IMR-90 (cell line): ENCODE measurements around the gene HRH1. TPM values are rescaled to one million over a fixed set of nuclear protein-coding genes. Genes with fewer than 3 reads are reported as not detected.

Experiments used
- ATAC-seq: fragments of 200-7000 bp; cut with Tn5 transposase; 2 replicates; pipeline ENCODE4 v1.9.1; 2020; ENCODE audit warnings: low read depth, mild to moderate bottlenecking, moderate library complexity
- BruUV-seq: library from RNA; stranded (reverse); fragments of 400-500 nt; replicated peaks from 2 replicates; lab custom pipeline; 2021; lab: Mats Ljungman, UMichigan
- CTCF ChIA-PET: fragments of 300-600 bp; formaldehyde crosslinking; extraction: SDS; loops from one replicate; lab custom pipeline; 2021; ENCODE audit warnings: antibody characterized with exemption; lab: Yijun Ruan, JAX
- POLR2A ChIA-PET: fragments of 300-600 bp; sonication (Branson Sonifier 250); formaldehyde crosslinking; loops from one replicate; lab custom pipeline; 2022; ENCODE audit warnings: antibody characterized with exemption; ENCODE audit not compliant: unreplicated experiment; lab: Charles Lee
- DNase-seq: peaks from one replicate; pipeline ENCODE4 v3.0.0; 2013
- H2AFZ ChIP-seq: replicated peaks from 2 replicates; pipeline ENCODE3; 2013; ENCODE audit warnings: low read length, mild to moderate bottlenecking; ENCODE audit not compliant: poor library complexity
- H2AK5ac ChIP-seq: 2 replicates; pipeline ENCODE4 v1.6.1; 2013; ENCODE audit warnings: low read depth, low read length, inconsistent platforms
- H2AK9ac ChIP-seq: replicated peaks from 2 replicates; pipeline ENCODE3; 2013; ENCODE audit warnings: mild to moderate bottlenecking, low read depth, low read length, moderate library complexity; ENCODE audit not compliant: poor library complexity
- H2BK120ac ChIP-seq: 2 replicates; pipeline ENCODE4 v1.6.1; 2013; ENCODE audit warnings: low read depth, low read length, inconsistent platforms
- H2BK15ac ChIP-seq: 3 replicates; pipeline ENCODE4 v1.6.1; 2013; ENCODE audit warnings: low read depth, low read length, inconsistent platforms
- H2BK20ac ChIP-seq: 2 replicates; pipeline ENCODE4 v1.6.1; 2013; ENCODE audit warnings: low read depth, mild to moderate bottlenecking, inconsistent platforms, low read length, moderate library complexity
- H2BK5ac ChIP-seq: 2 replicates; pipeline ENCODE4 v1.6.1; 2013; ENCODE audit warnings: mild to moderate bottlenecking, low read depth, low read length, inconsistent platforms; ENCODE audit not compliant: poor library complexity, severe bottlenecking
- H3K14ac ChIP-seq: replicated peaks from 2 replicates; pipeline ENCODE4 v1.6.1; 2013; ENCODE audit warnings: low read depth, low read length, inconsistent platforms
- H3K18ac ChIP-seq: 2 replicates; pipeline ENCODE4 v1.6.1; 2013; ENCODE audit warnings: low read depth, low read length, control low read depth
- H3K23ac ChIP-seq: 2 replicates; pipeline ENCODE4 v1.6.1; 2013; ENCODE audit warnings: low read depth, low read length, inconsistent platforms
- H3K27ac ChIP-seq: 2 replicates; pipeline ENCODE4 v1.5.1; 2013; ENCODE audit warnings: mild to moderate bottlenecking, control low read depth, low read length; ENCODE audit not compliant: insufficient read depth
- H3K27me3 ChIP-seq: 2 replicates; pipeline ENCODE4 v1.6.1; 2013; ENCODE audit warnings: low read length; ENCODE audit not compliant: control insufficient read depth, insufficient read depth
- H3K36me3 ChIP-seq: 2 replicates; pipeline ENCODE4 v1.6.1; 2013; ENCODE audit warnings: low read length, mixed read lengths; ENCODE audit not compliant: control insufficient read depth, insufficient read depth
- H3K4ac ChIP-seq: 2 replicates; pipeline ENCODE4 v1.6.1; 2013; ENCODE audit warnings: low read depth, low read length, inconsistent platforms
- H3K4me1 ChIP-seq: 2 replicates; pipeline ENCODE4 v1.6.1; 2013; ENCODE audit warnings: low read length, mixed read lengths; ENCODE audit not compliant: control insufficient read depth, insufficient read depth
- H3K4me2 ChIP-seq: 2 replicates; pipeline ENCODE4 v1.6.1; 2013; ENCODE audit warnings: low read depth, mild to moderate bottlenecking, control low read depth, low read length, moderate library complexity
- H3K4me3 ChIP-seq: 2 replicates; pipeline ENCODE4 v1.5.1; 2013; ENCODE audit warnings: low read depth, mild to moderate bottlenecking, control low read depth, low read length, moderate library complexity; ENCODE audit not compliant: insufficient read depth
- H3K56ac ChIP-seq: 2 replicates; pipeline ENCODE4 v1.6.1; 2013; ENCODE audit warnings: low read length, inconsistent platforms; ENCODE audit not compliant: insufficient read depth; ENCODE audit errors: extremely low read depth
- H3K79me1 ChIP-seq, 2 experiments: 2 replicates each; pipeline ENCODE4 v1.6.1; 2013; ENCODE audit warnings: low read length in 2 of 2, inconsistent platforms in 1 of 2, low read depth in 1 of 2
- H3K9ac ChIP-seq: 2 replicates; pipeline ENCODE4 v1.6.1; 2013; ENCODE audit warnings: low read depth, low read length, control low read depth
- H3K9me1 ChIP-seq: 2 replicates; pipeline ENCODE4 v1.6.1; 2013; ENCODE audit warnings: low read length, inconsistent platforms; ENCODE audit not compliant: insufficient read depth
- H3K9me3 ChIP-seq: 2 replicates; pipeline ENCODE4 v1.6.1; 2013; ENCODE audit warnings: low read length; ENCODE audit not compliant: control insufficient read depth, insufficient read depth
- H4K20me1 ChIP-seq: 2 replicates; pipeline ENCODE4 v1.6.1; 2013; ENCODE audit warnings: low read length, inconsistent platforms; ENCODE audit not compliant: insufficient read depth
- H4K5ac ChIP-seq: 2 replicates; pipeline ENCODE4 v1.6.1; 2013; ENCODE audit warnings: mild to moderate bottlenecking, low read depth, low read length, control low read depth
- H4K8ac ChIP-seq, 2 experiments: 2 replicates each; pipeline ENCODE4 v1.6.1; 2013; ENCODE audit warnings: low read depth in 2 of 2, low read length in 2 of 2, control low read depth in 1 of 2, inconsistent platforms in 1 of 2
- H4K91ac ChIP-seq: 2 replicates; pipeline ENCODE4 v1.6.1; 2013; ENCODE audit warnings: low read depth, low read length, inconsistent platforms; ENCODE audit not compliant: insufficient read depth
- BHLHE40 ChIP-seq: fragments of 150-350 bp; IDR thresholded peaks from 2 replicates; pipeline ENCODE4 v1.6.1; 2016; ENCODE audit warnings: mild to moderate bottlenecking, low read depth, low read length
- CTCF ChIP-seq: conservative IDR thresholded peaks from 2 replicates; pipeline ENCODE4 v1.5.1; 2012; ENCODE audit warnings: mild to moderate bottlenecking, low read depth, low read length, improper control_type of control experiment
- WGBS, 2 experiments: methylation state at CpG; one replicate each; pipeline versions ENCODE4 v1.1.5 to v1.1.7; 2013; ENCODE audit warnings: missing lambda C conversion rate in 2 of 2; ENCODE audit not compliant: insufficient read length in 1 of 2; ENCODE audit errors: extremely low coverage in 2 of 2; 5-methylcytosine and 5-hydroxymethylcytosine counted together
- dilution Hi-C: fragments of 300-500 bp; cut with HindIII; formaldehyde crosslinking; loops from one replicate; pipeline ENCODE4 v1.14.3; 2018; ENCODE audit warnings: low sequenced_read_pairs; ENCODE audit not compliant: unreplicated experiment
- in situ Hi-C: fragments of 300-500 bp; cut with MboI; formaldehyde crosslinking; loops from 3 replicates; pipeline ENCODE4 v1.14.3; 2019; ENCODE audit warnings: low sequenced_read_pairs, inconsistent platforms, mixed read lengths
- intact Hi-C: fragments of 100-400 bp; cut with micrococcal nuclease; formaldehyde crosslinking; loops from 2 replicates; pipeline ENCODE4 v1.10.0; 2022
- polyA plus RNA-seq, 3 experiments: library from polyadenylated mRNA; depleted of rRNA; stranded (reverse); fragments of >200 nt; gene quantifications; 2 replicates each; pipeline ENCODE4 v1.2.3, GENCODE V29; 2012; ENCODE audit warnings: low replicate concordance in 1 of 3
- total RNA-seq: library from RNA; depleted of rRNA; stranded (reverse); fragments of >200 nt; gene quantifications from 2 replicates; pipeline ENCODE4 v1.2.3, GENCODE V29; 2012

HRH1 gene
- total and polyA plus RNA-seq, 2 of the 4 experiments (the other 2 are of a cell fraction) = 7.6 to 16.1 TPM

DNA sequence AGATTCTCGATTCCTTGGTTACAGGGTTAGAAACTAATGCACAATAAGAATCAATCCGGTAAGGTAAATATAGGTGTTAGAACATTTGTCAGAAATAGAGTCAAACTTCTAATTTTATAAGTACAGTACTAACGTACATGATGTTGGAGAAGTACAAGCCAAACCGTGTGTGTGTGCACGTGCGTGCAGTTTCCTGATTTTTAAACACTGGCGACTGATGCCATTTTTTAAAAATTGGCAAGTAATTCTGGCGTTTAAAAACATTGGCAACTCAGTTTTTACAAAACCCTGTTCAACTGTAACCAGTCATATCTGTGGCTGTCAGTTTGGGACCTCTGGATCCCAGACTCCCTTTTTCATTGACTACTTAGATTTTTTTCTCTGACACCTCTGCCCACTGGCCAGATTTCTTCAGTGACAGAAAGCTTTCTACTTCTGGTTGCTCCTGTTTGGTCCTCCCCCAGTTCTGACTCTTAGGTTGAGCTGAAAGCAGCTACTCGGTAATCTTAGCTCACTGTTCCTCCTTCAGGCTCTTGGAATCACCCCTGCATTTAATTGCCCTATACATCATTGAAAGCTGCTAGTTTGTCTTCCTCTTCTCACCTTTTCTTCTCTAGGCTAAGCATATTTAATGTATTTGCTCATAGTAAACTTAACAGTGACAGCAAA is 118.7 kb downstream of the HRH1 start:
- H2AK9ac ChIP-seq = peak overlapping the region; percentile 12

More for the DNA sequence above, 118.7 kb downstream of the HRH1 start:
- Histone ChIP-seq H3K56ac (peak overlapping the region; percentile 86; the same call in 1 of the 2 replicates), H2BK20ac (no peak overlapping the region), H3K4me3 (peak overlapping the region; percentile 94), H3K18ac (no peak overlapping the region), H3K4ac (peak overlapping the region; percentile 90; the same call in 1 of the 2 replicates), H3K9me1 (peaks cover 14% of the 10 kb centered on the region), H2BK15ac (peak overlapping the region; percentile 70; the same call in 1 of the 3 replicates), H3K27me3 (no peaks in the 10 kb centered on the region), H3K14ac (peak overlapping the region; percentile 94), H2BK5ac (peak overlapping the region; percentile 81), H4K8ac (peak overlapping the region; percentile 86 to 97), H3K23ac (peak overlapping the region; percentile 89; the same call in 1 of the 2 replicates), H2AFZ (no peak overlapping the region), H3K27ac (peak overlapping the region; percentile 19), H4K5ac (no peak overlapping the region; the same call in 1 of the 2 replicates), H3K4me1 (peaks cover 6% of the 10 kb centered on the region), H4K91ac (peak overlapping the region; percentile 82), H2AK5ac (0 out of 2 replicates have a peak overlapping the region, but pooled peaks have one; percentile 62), H3K9me3 (no peaks in the 10 kb centered on the region), H3K36me3 (0 out of 2 replicates have a peak, but pooled peaks cover 3% of the 10 kb centered on the region), H3K4me2 (peak overlapping the region; percentile 83), H4K20me1 (no peaks in the 10 kb centered on the region), H3K79me1 (peaks cover 32 to 50% of the 10 kb centered on the region in 2 experiments), H3K9ac (peak overlapping the region; percentile 87), H2BK120ac (peak overlapping the region; percentile 70)
- ChIA-PET POLR2A (interaction anchor here (1.4 kb wide), 1 partner anchor 25 kb away, joined by 3 read pairs; no protein-coding TSS in a partner anchor), CTCF (interaction anchor here (0.6 to 0.9 kb wide), 2 partner anchors 19 to 315 kb away, joined by 3 to 4 read pairs; no protein-coding TSS in a partner anchor)
- BruUV-seq = no TSS peak
- in situ Hi-C loops = no loop called here
- 0% methylated on average over 5 of the region's 9 CpGs; no CpG with 5 or more reads in 1 of the 2 experiments for WGBS, 2 experiments
- no peak for ATAC-seq
- dilution Hi-C loops = no loop called here
- DNase-seq = no peak
- TF ChIP-seq BHLHE40 = peak; percentile 53
- TF ChIP-seq CTCF = no peak
- intact Hi-C loops = loop anchor here (1.0 kb wide), 1 partner anchor 62 kb away; no protein-coding TSS in a partner anchor
